NCI-H526 treated with DMSO at 0.1 percent for 48 hours (cell line): ENCODE measurements around the gene GPR137C.

Experiments
- DNase-seq: peaks from one replicate; lab custom pipeline; 2025; lab: John Stamatoyannopoulos, UW

Gene GPR137C, protein sequence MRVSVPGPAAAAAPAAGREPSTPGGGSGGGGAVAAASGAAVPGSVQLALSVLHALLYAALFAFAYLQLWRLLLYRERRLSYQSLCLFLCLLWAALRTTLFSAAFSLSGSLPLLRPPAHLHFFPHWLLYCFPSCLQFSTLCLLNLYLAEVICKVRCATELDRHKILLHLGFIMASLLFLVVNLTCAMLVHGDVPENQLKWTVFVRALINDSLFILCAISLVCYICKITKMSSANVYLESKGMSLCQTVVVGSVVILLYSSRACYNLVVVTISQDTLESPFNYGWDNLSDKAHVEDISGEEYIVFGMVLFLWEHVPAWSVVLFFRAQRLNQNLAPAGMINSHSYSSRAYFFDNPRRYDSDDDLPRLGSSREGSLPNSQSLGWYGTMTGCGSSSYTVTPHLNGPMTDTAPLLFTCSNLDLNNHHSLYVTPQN

DNA sequence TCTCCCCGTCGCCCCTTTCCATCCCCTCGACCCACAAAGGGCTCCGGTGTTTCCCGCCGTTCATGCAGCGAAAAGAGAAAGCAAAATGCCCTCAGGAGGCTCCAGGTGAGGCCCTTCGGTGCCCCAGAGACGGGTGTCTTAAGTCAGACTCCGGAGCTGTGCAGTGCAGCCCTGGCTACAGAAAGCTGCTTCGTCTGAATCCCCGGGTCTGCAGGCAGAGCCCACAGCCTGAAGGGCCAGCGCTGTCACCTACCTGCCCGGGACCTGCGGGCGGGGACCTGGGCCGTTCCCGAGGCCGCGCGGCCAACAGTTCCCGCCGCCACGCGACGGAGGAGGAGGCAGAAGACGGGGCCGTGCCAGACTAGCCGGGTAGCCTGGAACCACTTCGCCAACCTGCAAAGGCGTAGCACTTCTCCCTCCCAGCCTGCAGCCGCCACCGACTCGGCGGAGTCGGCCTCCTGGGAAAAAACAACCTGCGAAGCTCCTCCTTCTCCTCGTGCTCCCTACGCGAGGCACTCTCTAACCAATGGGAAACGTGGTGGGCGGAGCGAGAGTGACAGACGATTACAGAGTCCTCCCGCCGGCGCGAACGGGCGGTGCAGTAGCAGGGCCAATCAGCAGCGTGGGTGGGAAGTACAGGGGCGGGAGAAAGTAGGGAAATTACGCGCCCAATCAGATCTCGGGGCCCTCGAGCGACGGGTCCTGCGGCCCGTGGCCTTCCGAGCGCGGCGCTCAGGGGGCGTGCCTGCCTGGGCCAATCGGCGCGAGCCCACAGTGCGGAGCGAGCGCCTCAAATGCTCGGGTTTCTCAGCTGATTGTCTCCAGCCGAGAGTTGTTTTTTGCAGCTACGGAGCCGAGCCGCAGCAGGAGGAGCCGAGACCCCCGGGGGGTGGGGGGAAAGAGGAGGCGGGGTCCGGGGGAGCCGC, at the start of gene GPR137C, which contains the start of gene TXNDC16:
GPR137C (plus strand) TSS at position 774 of the 926 bp plus-strand sequence. CDS start 312 bp downstream, outside the sequence.
TXNDC16 (minus strand) TSS at position 443 of the 926 bp plus-strand sequence. CDS start 8,948 bp downstream, outside the sequence.
- peak; percentile 98 for DNase-seq

DNA sequence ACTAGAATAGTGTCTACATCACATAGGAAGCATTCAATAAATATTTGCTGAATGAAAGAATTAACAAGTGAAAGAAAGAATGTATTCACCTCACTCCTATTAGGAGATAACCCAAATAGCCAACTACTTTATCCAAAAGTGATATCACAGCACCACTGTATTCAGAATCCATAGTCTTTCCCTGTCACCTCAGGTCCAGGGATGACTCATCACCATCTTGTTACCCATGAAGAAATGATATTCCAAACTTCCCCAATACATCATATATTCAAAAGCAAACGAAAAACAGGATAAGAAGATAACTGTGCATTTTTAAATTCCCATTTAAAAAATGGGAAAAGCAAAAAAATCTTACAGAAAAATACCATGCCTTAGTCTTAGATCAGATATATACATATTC, 39.4 kb upstream of the GPR137C start:
- DNase-seq: no peak

DNA sequence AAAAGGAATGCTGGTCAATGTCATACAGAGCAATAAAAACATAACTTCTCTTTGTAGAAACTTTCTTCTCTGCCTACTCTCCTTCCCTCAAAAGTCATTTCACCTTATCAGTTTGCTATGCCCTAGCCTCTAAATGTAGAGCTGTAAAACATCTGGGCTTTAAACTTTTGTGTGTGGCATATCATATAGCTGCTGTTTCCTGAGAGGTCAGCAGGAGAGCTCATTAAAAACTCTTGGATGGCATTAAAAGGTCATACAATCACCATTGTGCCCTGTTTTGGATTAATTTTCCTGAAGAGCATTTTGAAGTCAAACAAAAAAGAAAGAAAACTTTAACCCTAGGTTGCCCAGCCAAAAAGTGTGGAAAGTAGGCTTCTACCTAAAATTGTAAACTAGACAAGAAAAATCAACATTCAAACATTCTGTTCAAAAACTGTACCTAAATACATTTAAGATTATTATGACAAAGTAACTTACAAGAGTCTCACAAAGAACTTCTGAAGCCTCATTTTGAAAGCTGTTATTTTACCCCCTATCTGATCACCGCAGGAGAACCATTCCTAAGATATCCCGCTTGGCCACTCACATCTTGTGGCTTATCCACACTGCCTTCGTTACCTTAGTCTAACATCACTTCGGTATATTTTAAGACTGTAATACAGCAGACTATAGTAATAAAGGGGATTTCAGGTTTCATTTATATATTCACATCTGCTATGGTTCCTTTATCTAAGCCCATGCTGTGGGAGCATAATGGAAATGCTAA, 38.4 kb upstream of the GPR137C start:
- no peak for DNase-seq

DNA sequence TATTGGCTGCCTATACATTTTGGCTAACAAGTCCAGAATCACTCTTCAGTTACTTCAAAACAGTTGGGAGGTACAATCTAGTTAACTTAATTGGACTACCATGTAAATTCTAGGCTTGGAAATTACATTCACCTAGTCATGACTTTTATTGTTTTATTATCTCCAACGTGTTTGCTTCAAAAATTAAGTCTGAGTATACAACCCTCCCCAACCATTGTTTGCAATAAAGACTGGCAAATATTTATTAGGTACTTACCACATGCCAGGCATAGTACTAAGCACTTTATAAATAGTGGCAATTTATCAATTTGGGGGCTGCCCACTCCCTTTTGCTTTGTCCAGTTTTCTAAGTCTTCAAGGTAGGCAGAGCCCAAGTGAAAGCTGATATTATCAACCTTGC, 30.6 kb upstream of the GPR137C start:
- no peak for DNase-seq

DNA sequence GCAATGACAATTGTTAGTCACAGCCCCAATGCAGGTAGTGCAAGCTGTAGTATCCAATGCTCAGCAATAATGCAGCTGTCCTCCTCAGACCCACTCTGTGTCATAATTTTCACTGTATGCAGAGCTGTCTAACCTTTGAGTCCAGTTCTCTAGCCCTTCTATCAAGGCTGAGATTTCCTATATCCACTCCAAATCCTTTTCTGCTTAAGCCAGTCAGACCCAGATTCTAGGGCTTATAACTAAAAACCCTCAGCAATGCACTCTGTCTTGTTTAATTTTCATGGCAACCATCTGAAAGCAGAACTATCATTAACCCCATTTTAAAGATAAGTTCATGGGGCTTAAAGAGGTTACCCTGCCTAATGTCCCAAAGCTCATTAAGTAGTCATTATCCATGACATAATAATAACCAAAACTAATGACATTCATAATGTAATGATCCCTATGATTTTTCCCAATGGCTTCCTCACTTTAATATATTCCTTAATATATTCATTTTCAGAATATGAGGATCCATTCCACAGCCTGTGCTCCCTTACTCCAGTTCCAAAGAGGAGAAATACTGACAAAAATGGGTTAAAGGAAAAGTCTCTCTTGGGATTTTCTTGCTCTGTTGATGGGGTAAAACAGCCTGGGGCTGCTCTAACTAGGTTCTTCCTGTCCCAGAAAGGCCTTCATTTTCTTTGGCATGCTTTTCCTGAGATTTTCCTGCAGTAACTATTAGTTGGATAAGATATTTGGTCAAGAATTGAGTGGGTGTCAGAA, 29.9 kb upstream of the GPR137C start:
- no peak for DNase-seq

DNA sequence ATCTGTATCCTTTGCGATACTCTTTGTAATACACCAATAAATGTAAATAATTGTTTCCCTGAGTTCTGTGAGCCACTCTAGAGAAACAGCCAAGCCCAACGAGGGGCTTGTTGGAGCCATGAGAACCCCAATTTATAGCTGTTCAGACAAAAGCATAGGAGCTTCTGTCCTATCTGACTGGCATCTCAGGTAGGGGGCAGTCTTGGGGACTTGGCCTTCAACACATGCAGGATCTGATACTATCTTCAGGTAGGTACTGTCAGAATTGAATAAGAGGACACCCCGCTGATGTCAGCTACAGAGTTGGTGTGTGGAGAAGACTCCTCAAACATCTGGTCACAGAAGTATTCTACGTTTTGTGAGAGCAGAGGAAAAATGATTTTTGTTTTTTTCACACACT, 25.6 kb upstream of the GPR137C start:
- no peak for DNase-seq

DNA sequence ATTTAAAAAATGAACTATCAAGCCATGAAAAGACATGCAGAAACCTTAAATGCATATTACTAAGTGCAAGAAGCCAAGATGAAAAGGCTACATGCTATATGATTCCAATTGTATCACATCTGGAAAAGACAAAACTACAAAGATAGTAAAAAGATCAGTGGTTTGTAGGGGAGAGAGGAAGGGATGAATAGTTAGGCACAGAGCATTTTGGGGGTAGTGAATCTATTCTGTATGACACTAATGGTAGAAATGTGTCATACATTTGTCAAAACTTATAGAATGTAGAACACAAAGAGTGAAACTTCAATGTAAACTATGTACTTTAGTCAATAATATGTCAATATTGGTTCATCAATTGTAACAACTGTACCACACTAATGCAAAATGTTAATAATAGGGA, 21.2 kb upstream of the GPR137C start:
- no peak for DNase-seq

DNA sequence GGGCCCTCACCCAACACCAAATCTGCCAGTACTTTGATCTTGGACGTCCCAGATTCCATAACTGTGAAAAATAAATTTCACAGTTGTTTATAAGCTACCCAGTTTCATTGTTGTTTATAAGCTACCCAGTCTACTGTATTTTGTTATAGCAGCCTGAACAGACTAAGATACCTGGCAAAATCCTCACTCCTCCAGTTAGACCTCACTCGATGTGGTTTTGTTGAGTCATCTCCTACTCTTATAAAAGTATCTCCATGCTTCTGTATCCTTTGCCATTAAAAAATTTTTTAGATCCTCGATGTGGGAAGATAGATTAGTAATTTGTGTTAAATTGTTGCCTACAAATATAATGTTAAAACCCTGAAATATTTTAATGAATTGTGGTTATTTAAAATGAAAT, 16.4 kb upstream of the GPR137C start:
- DNase-seq: no peak

DNA sequence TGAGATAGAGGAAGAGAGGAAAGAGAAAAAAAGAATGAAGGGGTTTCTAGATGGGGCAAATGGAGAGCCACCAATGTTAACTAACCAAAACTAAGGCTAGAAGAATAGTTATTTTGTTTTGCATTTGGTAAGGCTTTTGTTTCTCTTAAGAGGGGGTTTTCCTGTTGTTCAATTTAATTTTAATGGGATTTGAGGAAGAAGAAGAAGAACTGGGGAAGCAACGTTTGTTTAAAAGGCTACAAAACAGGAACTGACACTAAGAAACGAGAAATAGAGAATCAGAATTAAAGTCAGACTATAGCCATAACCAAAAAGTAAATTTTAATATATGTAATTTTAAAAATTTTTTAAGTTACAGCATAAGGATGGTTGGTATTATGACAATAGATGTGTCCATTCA, 14.0 kb upstream of the GPR137C start:
- DNase-seq: no peak

DNA sequence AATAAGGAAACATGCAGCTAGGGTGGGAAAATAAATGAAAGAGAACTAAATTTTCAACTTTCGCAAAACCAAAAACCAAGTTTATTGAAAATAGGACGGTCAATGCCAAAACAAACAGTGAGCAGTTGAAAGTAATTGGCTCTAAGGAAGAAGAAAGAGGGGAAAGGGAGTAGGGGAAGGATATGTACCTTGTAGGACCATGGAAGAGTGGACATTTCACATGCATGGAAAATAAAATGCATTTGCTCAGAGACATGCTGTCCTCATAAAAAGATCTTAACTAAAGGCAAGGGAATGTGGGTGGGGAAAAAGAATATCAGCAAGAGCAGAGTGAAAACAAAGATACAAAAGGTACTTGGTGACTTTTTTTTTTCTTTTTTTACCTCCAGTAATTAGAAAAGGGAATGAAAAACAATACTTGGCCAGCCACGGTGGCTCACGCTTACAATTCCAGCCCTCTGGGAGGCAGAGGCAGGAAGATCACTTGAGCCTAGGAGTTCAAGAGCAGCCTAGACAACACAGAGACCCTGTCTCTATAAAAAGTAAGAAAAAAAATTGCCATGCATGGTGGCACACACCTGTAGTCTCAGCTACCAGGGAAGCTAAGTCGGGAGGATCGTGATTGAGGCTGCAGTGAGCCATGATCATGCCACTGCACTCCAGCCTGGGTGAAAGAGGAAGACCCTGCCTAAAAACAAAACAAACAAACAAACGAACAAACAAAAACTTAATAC, 6.9 kb upstream of the GPR137C start:
- DNase-seq: no peak

DNA sequence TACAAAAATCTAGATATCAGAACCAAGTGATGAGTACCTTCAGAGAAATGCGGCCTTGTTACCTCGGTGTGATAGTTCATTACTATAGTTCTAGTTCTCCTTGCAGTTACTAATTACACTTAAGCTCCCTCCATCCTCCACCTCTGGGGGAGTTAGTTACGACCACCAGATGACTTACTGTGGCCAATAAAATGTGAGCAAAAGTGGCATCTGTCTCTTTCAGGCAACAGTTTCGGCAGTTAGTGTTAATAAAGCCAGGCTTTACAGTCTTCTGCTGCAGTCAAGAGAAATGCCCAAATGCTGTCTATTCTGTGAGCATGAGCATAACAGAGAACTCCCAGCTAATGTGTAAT, 6.3 kb upstream of the GPR137C start:
- no peak for DNase-seq

DNA sequence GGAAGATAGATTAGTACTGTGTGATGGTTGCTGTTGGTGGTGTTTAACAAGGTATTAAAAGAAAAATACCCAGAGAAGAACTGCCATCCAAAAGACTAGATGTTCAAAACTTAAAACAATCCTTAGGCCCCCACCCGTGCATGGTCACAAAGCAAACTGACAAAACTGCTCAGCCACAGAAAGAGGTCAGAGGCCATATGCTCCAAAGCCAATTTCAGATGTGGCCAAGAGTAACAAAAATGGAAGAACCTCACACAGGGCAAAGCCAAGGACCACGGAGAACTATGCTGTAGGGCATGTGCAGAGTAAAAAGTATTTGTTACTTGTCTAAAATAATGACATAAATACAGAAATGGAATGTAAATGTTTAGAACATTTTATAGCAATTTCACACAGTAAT, 5.6 kb upstream of the GPR137C start:
- no peak for DNase-seq

DNA sequence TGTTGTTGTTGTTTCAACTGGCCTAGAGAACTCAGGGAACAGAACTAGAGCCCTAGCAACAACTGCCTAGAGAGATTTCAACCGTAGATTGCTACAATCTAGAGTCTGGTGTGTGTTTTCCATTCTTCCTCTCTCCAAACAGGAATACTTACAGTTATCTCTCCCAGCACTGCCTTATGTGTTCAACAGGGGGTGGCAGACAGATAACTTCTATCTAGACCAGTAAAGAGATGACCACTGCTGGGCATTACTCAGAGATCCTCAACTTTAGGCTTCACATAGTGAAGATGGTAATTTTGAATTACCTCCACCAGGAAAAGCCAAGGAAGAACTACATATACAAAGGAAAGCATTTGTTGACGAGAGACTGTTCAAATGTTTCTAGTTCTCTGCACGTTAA, 5.1 kb upstream of the GPR137C start:
- DNase-seq: no peak

DNA sequence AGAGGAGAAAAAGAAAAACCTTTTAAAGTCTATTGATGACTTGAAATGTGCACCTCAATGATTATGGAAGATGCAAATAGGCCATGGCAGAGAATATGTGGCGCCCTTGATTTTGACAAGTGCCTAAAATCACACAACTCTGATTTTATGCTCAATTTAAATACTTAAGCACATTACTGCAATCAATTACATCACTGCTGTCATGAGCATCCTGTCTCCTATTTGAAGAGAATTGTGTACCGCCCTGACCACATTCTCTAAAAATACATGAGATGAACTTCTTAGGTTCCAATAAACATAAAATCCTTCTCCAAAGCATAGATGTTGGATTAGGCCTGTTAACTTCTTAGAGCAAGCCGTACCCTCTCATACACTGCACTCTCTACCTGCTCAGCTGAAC, 2.0 kb upstream of the GPR137C start:
- no peak for DNase-seq

DNA sequence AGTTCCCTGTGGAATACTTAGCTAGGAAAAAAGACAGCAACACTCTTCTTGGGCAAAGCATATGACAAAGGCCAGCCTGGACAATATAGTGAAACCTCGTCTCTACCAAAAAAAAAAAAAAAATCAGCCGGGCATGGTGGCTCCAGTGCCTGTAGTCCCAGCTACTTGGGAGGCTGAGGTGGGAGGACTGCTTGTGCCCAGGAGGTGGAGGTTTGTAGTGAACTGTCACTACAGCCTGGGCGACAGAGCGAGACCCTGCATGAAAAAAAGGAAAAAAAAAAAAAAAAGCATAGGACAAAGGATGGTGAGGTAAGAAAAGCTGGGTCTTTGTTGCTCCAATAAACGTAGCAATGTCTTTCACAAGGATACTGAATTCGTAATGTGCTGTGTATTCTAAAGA, 1.4 kb upstream of the GPR137C start:
- no peak for DNase-seq

DNA sequence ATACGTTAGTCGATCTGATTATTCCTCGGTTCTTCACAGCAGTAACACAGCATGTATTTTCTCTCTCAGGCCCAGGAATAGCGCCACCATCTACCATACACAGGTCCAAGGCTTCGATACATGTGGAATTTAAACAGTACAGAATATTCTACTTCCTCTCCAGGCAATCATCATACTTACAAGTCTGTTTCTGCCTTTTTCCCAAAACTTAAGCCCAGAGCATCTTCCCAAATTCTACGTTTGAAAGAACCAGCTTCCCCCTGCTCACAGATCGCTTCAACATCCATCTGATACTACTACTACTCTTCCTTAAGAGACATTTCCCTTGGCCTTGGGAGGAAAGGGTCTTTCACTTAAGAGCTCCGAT, 957 bp upstream of the GPR137C start:
- peak; percentile 61 for DNase-seq

DNA sequence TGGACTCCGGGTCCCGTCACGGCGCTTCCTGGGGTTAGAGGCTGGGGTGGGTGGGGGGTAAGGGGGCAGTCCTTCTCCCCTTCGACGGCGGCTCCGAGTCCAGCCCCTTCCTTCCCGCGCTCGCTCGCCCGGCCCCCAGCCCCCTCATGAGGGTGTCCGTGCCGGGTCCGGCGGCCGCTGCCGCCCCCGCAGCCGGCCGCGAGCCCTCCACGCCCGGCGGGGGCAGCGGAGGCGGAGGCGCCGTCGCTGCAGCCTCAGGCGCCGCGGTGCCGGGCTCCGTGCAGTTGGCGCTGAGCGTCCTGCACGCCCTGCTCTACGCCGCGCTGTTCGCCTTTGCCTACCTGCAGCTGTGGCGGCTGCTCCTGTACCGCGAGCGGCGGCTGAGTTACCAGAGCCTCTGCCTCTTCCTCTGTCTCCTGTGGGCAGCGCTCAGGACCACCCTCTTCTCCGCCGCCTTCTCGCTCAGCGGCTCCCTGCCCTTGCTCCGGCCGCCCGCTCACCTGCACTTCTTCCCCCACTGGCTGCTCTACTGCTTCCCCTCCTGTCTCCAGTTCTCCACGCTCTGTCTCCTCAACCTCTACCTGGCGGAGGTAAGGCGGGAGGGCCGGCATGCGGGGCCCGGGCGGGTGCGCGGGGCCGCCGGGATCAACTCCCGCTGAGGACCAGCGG, 500 bp downstream of the GPR137C start:
- peak; percentile 58 for DNase-seq

DNA sequence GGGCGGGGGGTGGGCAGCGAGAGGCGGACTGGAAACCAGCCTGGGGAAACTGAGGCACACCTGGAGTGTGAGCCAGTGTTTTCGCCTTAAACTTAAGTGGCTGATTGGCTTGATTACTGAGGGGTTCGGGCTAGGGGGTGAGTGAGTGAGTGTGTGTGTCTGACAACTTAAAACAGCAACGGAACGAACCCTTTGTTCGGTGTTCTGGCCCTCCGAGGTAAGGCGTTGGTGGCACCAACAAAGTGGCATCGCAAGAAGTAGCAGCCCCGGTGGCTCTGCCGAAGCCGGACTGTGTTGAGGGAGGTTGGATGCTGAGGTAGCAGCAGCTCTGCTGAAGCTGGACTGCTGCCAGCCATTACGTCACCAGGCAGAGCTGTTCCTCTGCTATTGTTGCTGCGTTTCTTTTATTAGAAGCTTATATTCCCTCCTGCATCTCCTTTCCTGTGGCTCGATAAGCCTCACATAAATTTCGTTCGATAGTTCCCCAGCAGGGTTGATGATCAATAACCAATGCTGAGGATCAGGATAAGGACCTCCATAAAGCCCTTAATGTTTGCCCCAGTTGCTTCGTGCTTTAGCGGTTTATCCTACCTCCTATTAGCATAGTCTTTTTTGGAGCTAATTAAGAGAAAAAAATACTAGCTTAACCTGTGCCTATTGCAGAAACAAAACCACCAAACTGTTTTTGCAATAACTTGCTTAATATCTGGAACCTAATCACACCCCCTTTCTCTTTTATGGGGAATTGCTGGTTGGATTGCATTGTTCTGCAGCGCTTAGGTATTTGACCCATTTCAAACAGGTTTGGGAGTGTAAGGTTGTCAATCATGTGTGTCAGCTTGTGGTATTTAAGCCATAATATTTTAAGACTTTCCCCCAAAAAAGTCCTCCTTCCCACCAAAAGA, 1.3 kb downstream of the GPR137C start:
- peak; percentile 69 for DNase-seq

DNA sequence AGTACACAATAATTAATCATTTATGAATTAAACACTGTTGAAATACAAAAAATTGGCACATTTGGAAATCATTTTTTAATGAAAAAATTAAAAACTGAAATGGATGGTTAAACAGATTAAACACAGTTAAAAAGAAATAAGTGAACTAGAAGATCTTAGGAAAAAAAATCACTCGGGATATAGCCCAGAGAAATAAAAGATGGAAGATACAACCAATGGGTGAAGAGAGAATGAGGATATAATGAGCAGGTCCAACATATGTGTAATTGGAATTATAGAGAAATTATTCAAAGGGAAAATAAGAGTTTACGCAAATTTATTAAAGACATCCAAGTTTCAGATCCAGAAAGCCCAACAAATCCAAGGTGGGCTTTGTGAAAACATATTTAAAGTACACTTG, 6.1 kb downstream of the GPR137C start:
- DNase-seq: no peak
